Upper lobe of right lung (tissue), 1 donor: ENCODE measurements around the gene ST8SIA2. TPM values are rescaled to one million over a fixed set of nuclear protein-coding genes. Genes with fewer than 3 reads are reported as not detected.

Source experiments
- ATAC-seq: fragments of 200-7000 bp; cut with Tn5 transposase; one replicate; pipeline ENCODE4 v1.9.1; 2020; ENCODE audit warnings: mild to moderate bottlenecking, moderate library complexity
- DNase-seq: peaks from one replicate; pipeline ENCODE4 v3.0.0-alpha.2; 2020
- H3K27ac ChIP-seq: fragments of 200-600 bp; one replicate; pipeline ENCODE4 v1.8.0; 2022
- H3K27me3 ChIP-seq: fragments of 200-600 bp; one replicate; pipeline ENCODE4 v1.8.0; 2022; ENCODE audit warnings: mild to moderate bottlenecking
- H3K36me3 ChIP-seq: fragments of 200-600 bp; one replicate; pipeline ENCODE4 v1.8.0; 2022
- H3K4me1 ChIP-seq: fragments of 200-600 bp; one replicate; pipeline ENCODE4 v1.8.0; 2022
- H3K4me3 ChIP-seq: fragments of 200-600 bp; one replicate; pipeline ENCODE4 v1.8.0; 2022; ENCODE audit warnings: mild to moderate bottlenecking
- H3K9me3 ChIP-seq: fragments of 200-600 bp; one replicate; pipeline ENCODE4 v1.8.0; 2022
- CTCF ChIP-seq: fragments of 200-600 bp; IDR thresholded peaks from one replicate; pipeline ENCODE4 v1.8.0; 2022; ENCODE audit warnings: antibody characterized with exemption
- intact Hi-C: fragments of 100-400 bp; cut with DNase I; formaldehyde crosslinking; loops from one replicate; pipeline ENCODE4 v1.11.0; 2022
- total RNA-seq: library from RNA; stranded (reverse); fragmentation: NEBNext Ultra II Directional; extraction: Animal tissue kit (Norgen Biotek cat#: 25700); gene quantifications from one replicate; pipeline ENCODE4 v1.2.1, GENCODE V29; 2021
- donor health status: DM: no; HTN: yes; CAD: no; lungs with severe emphysema.

ST8SIA2 gene
- total RNA-seq, 1 donor from 2014 or later = not detected

- Histone ChIP-seq H3K9me3 (no peaks in the 10 kb centered on the region), H3K27me3 (no peaks in the 10 kb centered on the region), H3K4me3 (no peak overlapping the region), H3K27ac (no peak overlapping the region), H3K36me3 (no peaks in the 10 kb centered on the region), H3K4me1 (no peaks in the 10 kb centered on the region)
- ATAC-seq = no peak
- no peak for DNase-seq
- no peak for TF ChIP-seq CTCF
- intact Hi-C loops = no loop called here
Measured at GRCh38 chr15:92415639-92416297, 22.1 kb downstream of the ST8SIA2 start.

GRCh38 chr15:92416557-92416956, 22.9 kb downstream of the ST8SIA2 start:
- TF ChIP-seq CTCF = no peak
- no peaks in the 10 kb centered on the region for H3K4me1 ChIP-seq
- H3K9me3 ChIP-seq = no peaks in the 10 kb centered on the region
- H3K27ac ChIP-seq = no peak overlapping the region
- ATAC-seq (no peak), DNase-seq (no peak)
- no peak overlapping the region for H3K4me3 ChIP-seq
- intact Hi-C loops = no loop called here
- H3K36me3 ChIP-seq = no peaks in the 10 kb centered on the region
- no peaks in the 10 kb centered on the region for H3K27me3 ChIP-seq

- Histone ChIP-seq H3K4me1 (no peaks in the 10 kb centered on the region), H3K27me3 (no peaks in the 10 kb centered on the region), H3K36me3 (no peaks in the 10 kb centered on the region), H3K9me3 (no peaks in the 10 kb centered on the region), H3K4me3 (no peak overlapping the region), H3K27ac (no peak overlapping the region)
- DNase-seq (no peak), ATAC-seq (no peak)
- intact Hi-C loops = no loop called here
- TF ChIP-seq CTCF = no peak
Measured at GRCh38 chr15:92417716-92418115, 24.0 kb downstream of the ST8SIA2 start.

- Histone ChIP-seq H3K27me3 (no peaks in the 10 kb centered on the region), H3K4me3 (no peak overlapping the region), H3K36me3 (no peaks in the 10 kb centered on the region), H3K9me3 (no peaks in the 10 kb centered on the region), H3K27ac (no peak overlapping the region), H3K4me1 (no peaks in the 10 kb centered on the region)
- no peak for TF ChIP-seq CTCF
- intact Hi-C loops = no loop called here
- DNase-seq = no peak
- no peak for ATAC-seq
Measured at GRCh38 chr15:92418864-92419263, 25.2 kb downstream of the ST8SIA2 start.

- Histone ChIP-seq H3K4me1 (no peaks in the 10 kb centered on the region), H3K4me3 (no peak overlapping the region), H3K27me3 (no peaks in the 10 kb centered on the region), H3K27ac (no peak overlapping the region), H3K9me3 (no peaks in the 10 kb centered on the region), H3K36me3 (no peaks in the 10 kb centered on the region)
- ATAC-seq (no peak), DNase-seq (no peak)
- intact Hi-C loops = no loop called here
- no peak for TF ChIP-seq CTCF
Measured at GRCh38 chr15:92421976-92422375, 28.3 kb downstream of the ST8SIA2 start.
